H9 (cell line): ENCODE data around the gene ATF5. TPM values are rescaled to one million over a fixed set of nuclear protein-coding genes. Genes with fewer than 3 reads are reported as not detected.

ENCODE experiments used
- DNase-seq: peaks from one replicate; pipeline ENCODE4 v3.0.0-alpha.2; 2017
- H2AFZ ChIP-seq: one replicate; pipeline ENCODE4 v1.6.1; 2013; ENCODE audit warnings: mild to moderate bottlenecking, low read length, control low read depth, moderate library complexity
- H2AK5ac ChIP-seq: 2 replicates; pipeline ENCODE4 v1.6.1; 2013; ENCODE audit warnings: low read length, control low read depth, mixed read lengths; ENCODE audit not compliant: insufficient read length
- H2BK120ac ChIP-seq: one replicate; pipeline ENCODE4 v1.6.1; 2013; ENCODE audit warnings: low read depth, mild to moderate bottlenecking, low read length, control low read depth, inconsistent platforms; ENCODE audit not compliant: poor library complexity, severe bottlenecking
- H2BK12ac ChIP-seq: 2 replicates; pipeline ENCODE4 v1.6.1; 2013; ENCODE audit warnings: low read length, control low read depth, mixed read lengths, low read depth; ENCODE audit not compliant: insufficient read length
- H2BK15ac ChIP-seq: 2 replicates; pipeline ENCODE4 v1.6.1; 2013; ENCODE audit warnings: low read depth, low read length, control low read depth
- H2BK20ac ChIP-seq: one replicate; pipeline ENCODE4 v1.6.1; 2013; ENCODE audit warnings: low read depth, mild to moderate bottlenecking, low read length, control low read depth, inconsistent platforms; ENCODE audit not compliant: poor library complexity, severe bottlenecking
- H2BK5ac ChIP-seq: 2 replicates; pipeline ENCODE4 v1.6.1; 2013; ENCODE audit warnings: low read length, control low read depth, mixed read lengths; ENCODE audit not compliant: insufficient read length
- H3K14ac ChIP-seq: 2 replicates; pipeline ENCODE4 v1.6.1; 2013; ENCODE audit warnings: low read length, control low read depth; ENCODE audit not compliant: insufficient read depth
- H3K18ac ChIP-seq: 2 replicates; pipeline ENCODE4 v1.6.1; 2013; ENCODE audit warnings: low read depth, mild to moderate bottlenecking, mixed read lengths, low read length, control low read depth; ENCODE audit not compliant: insufficient read length
- H3K23ac ChIP-seq: 2 replicates; pipeline ENCODE4 v1.6.1; 2013; ENCODE audit warnings: low read length, control low read depth, mixed read lengths, low read depth; ENCODE audit not compliant: insufficient read length
- H3K23me2 ChIP-seq: 2 replicates; pipeline ENCODE4 v1.6.1; 2013; ENCODE audit warnings: low read depth, mild to moderate bottlenecking, mixed read lengths, low read length, control low read depth; ENCODE audit not compliant: insufficient read length, poor library complexity, severe bottlenecking
- H3K27ac ChIP-seq: 2 replicates; pipeline ENCODE4 v1.5.1; 2013; ENCODE audit warnings: low read length, control low read depth, mixed read lengths, low read depth; ENCODE audit not compliant: insufficient read length
- H3K27me3 ChIP-seq: 2 replicates; pipeline ENCODE4 v1.6.1; 2013; ENCODE audit warnings: low read length, control low read depth, inconsistent platforms; ENCODE audit not compliant: insufficient read depth
- H3K4ac ChIP-seq: 2 replicates; pipeline ENCODE4 v1.6.1; 2013; ENCODE audit warnings: low read depth, mild to moderate bottlenecking, control low read depth, inconsistent platforms, low read length, moderate library complexity
- H3K4me1 ChIP-seq: 2 replicates; pipeline ENCODE4 v1.6.1; 2013; ENCODE audit warnings: low read length, control low read depth, inconsistent platforms; ENCODE audit not compliant: insufficient read depth
- H3K4me2 ChIP-seq: 2 replicates; pipeline ENCODE4 v1.6.1; 2013; ENCODE audit warnings: low read length, control low read depth, mixed read lengths; ENCODE audit not compliant: insufficient read length, insufficient read depth
- H3K56ac ChIP-seq: 2 replicates; pipeline ENCODE4 v1.6.1; 2013; ENCODE audit warnings: low read depth, mild to moderate bottlenecking, mixed read lengths, low read length, control low read depth; ENCODE audit not compliant: insufficient read length
- H3K79me1 ChIP-seq: 2 replicates; pipeline ENCODE4 v1.6.1; 2013; ENCODE audit warnings: low read depth, mild to moderate bottlenecking, moderate library complexity, low read length, control low read depth, inconsistent platforms; ENCODE audit not compliant: insufficient read depth, poor library complexity, severe bottlenecking
- H3K79me2 ChIP-seq: 2 replicates; pipeline ENCODE4 v1.6.1; 2013; ENCODE audit warnings: low read length, control low read depth, inconsistent platforms; ENCODE audit not compliant: insufficient read depth
- H3K9ac ChIP-seq: 2 replicates; pipeline ENCODE4 v1.6.1; 2013; ENCODE audit warnings: low read length, control low read depth, mixed read lengths; ENCODE audit not compliant: insufficient read length; ENCODE audit errors: extremely low read depth
- H3K9me3 ChIP-seq: one replicate; pipeline ENCODE4 v1.6.1; 2013; ENCODE audit warnings: low read depth, low read length, inconsistent platforms; ENCODE audit not compliant: control insufficient read depth
- H3T11ph ChIP-seq: one replicate; pipeline ENCODE4 v1.6.1; 2013; ENCODE audit warnings: mild to moderate bottlenecking, low read length, control low read depth, inconsistent platforms
- H4K20me1 ChIP-seq: one replicate; pipeline ENCODE4 v1.6.1; 2013; ENCODE audit not compliant: control insufficient read depth, insufficient read length, insufficient read depth
- H4K5ac ChIP-seq: 2 replicates; pipeline ENCODE4 v1.6.1; 2013; ENCODE audit warnings: low read depth, mild to moderate bottlenecking, mixed read lengths, low read length, control low read depth; ENCODE audit not compliant: insufficient read length
- H4K8ac ChIP-seq: replicated peaks from 2 replicates; pipeline ENCODE4 v1.6.1; 2013; ENCODE audit warnings: low read length, control low read depth, mixed read lengths, low read depth; ENCODE audit not compliant: insufficient read length
- H4K91ac ChIP-seq: 2 replicates; pipeline ENCODE4 v1.6.1; 2013; ENCODE audit warnings: low read depth, mild to moderate bottlenecking, moderate library complexity, mixed read lengths, low read length, control low read depth; ENCODE audit not compliant: insufficient read length
- H3K27ac Mint-ChIP-seq, 3 experiments: 2 replicates in 2 of 3; 3 replicates in 1 of 3; pipeline ENCODE4 v1.8.0; 2020 to 2021; ENCODE audit warnings: mixed read lengths in 3 of 3, mild to moderate bottlenecking in 1 of 3, moderate library complexity in 1 of 3
- H3K27me3 Mint-ChIP-seq: 2 replicates; pipeline ENCODE4 v1.8.0; 2021; ENCODE audit warnings: low read depth, mild to moderate bottlenecking, moderate library complexity, mixed read lengths
- H3K36me3 Mint-ChIP-seq, 3 experiments: 2 replicates in 2 of 3; 3 replicates in 1 of 3; pipeline ENCODE4 v1.8.0; 2020 to 2021; ENCODE audit warnings: low read depth in 3 of 3, mixed read lengths in 3 of 3; ENCODE audit not compliant: insufficient read depth in 1 of 3
- H3K4me1 Mint-ChIP-seq, 2 experiments: 2 replicates each; pipeline ENCODE4 v1.8.0; 2020; ENCODE audit warnings: mixed read lengths in 2 of 2
- H3K4me3 Mint-ChIP-seq, 2 experiments: 2 replicates in 1 of 2; 3 replicates in 1 of 2; pipeline ENCODE4 v1.8.0; 2020 to 2021; ENCODE audit warnings: mild to moderate bottlenecking in 2 of 2, mixed read lengths in 2 of 2, moderate library complexity in 1 of 2
- H3K9me3 Mint-ChIP-seq, 2 experiments: 2 replicates in 1 of 2; 3 replicates in 1 of 2; pipeline ENCODE4 v1.8.0; 2020; ENCODE audit warnings: mild to moderate bottlenecking in 2 of 2, mixed read lengths in 2 of 2, moderate library complexity in 1 of 2
- CTCF ChIP-seq: fragments of 200-600 bp; sonication (generic); conservative IDR thresholded peaks from 3 replicates; pipeline ENCODE4 v1.8.0; 2021; ENCODE audit warnings: antibody characterized with exemption, mild to moderate bottlenecking
- WGBS: extraction: QIAGEN DNeasy Blood & Tissue Kit; methylation state at CpG from one replicate; pipeline ENCODE4 v1.1.7; 2013; ENCODE audit warnings: missing lambda C conversion rate, low lambda C conversion rate, mixed read lengths; ENCODE audit not compliant: insufficient read length; ENCODE audit errors: extremely low coverage; 5-methylcytosine and 5-hydroxymethylcytosine counted together
- total RNA-seq: library from RNA; stranded (reverse); gene quantifications from 2 replicates; pipeline ENCODE4 v1.2.1, GENCODE V29; 2021

ATF5 gene
- total RNA-seq, 1 experiment from 2014 or later: 18.5 TPM

DNA sequence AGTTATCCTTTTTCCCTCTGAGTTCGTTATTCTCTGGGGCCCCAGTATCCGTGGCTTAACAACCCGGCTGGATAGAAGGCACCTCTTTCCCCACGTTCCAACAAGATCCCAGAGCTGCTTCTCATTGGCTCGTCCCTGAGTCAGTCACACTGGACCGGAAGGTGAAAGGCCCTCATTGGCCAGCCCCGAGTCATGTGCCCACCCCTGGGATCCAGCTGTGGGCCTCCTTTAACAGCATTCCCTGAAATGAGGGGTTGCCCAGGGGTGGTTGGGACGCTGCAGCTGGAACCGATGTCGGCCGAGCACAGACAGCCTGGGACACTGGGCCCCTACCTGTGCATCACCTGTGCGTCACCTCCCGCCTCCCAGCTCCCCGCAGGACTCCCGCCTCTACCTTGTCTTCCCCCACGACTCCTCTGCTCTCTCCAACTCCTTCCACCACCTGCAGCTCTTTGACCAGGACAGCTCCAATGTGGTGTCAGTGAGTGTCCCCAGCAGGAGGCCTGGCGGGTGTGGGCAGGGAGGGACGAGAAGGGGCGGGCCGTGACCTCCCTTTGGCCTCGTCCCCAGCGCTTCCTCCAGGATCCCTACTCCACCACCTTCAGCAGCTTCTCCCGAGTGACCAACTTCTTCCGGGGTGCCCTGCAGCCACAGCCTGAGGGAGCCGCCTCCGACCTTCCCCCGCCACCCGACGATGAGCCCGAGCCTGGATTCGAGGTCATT is 47.2 kb upstream of the ATF5 start:
- Histone ChIP-seq H4K8ac (no peak overlapping the region), H3K27ac (no peak overlapping the region), H2BK15ac (no peak overlapping the region), H2BK5ac (no peak overlapping the region), H4K5ac (no peak overlapping the region), H3K56ac (no peak overlapping the region), H3K9me3 (no peaks in the 10 kb centered on the region), H3K4me1 (no peaks in the 10 kb centered on the region), H3K27me3 (no peaks in the 10 kb centered on the region), H3K4me2 (no peak overlapping the region), H2AK5ac (no peak overlapping the region), H2BK20ac (no peak overlapping the region), H3K79me1 (no peaks in the 10 kb centered on the region), H3K14ac (no peak overlapping the region), H2BK120ac (no peak overlapping the region), H4K20me1 (no peaks in the 10 kb centered on the region), H4K91ac (no peak overlapping the region), H2AFZ (no peak overlapping the region), H2BK12ac (no peak overlapping the region), H3K23me2 (peaks cover 6% of the 10 kb centered on the region), H3K79me2 (no peaks in the 10 kb centered on the region), H3K4ac (no peak overlapping the region), H3T11ph (no peak overlapping the region), H3K23ac (no peak overlapping the region), H3K9ac (no peak overlapping the region), H3K18ac (no peak overlapping the region)
- Mint-ChIP-seq H3K4me3 (no peak overlapping the region), H3K27ac (peak overlapping the region in 1 of 3 experiments; percentile 52; a peak in 1 of 7 replicates), H3K9me3 (no peaks in the 10 kb centered on the region), H3K27me3 (no peaks in the 10 kb centered on the region), H3K4me1 (peaks cover 11 to 16% of the 10 kb centered on the region in 2 experiments), H3K36me3 (peaks cover 56 to 71% (median 71%) of the 10 kb centered on the region in 3 experiments)
- no peak for DNase-seq
- no peak for TF ChIP-seq CTCF
- WGBS: no CpG with 5 or more reads among the region's 31 CpGs
